Measurements from ENCODE around the gene GH2.

Gene GH2

DNA sequence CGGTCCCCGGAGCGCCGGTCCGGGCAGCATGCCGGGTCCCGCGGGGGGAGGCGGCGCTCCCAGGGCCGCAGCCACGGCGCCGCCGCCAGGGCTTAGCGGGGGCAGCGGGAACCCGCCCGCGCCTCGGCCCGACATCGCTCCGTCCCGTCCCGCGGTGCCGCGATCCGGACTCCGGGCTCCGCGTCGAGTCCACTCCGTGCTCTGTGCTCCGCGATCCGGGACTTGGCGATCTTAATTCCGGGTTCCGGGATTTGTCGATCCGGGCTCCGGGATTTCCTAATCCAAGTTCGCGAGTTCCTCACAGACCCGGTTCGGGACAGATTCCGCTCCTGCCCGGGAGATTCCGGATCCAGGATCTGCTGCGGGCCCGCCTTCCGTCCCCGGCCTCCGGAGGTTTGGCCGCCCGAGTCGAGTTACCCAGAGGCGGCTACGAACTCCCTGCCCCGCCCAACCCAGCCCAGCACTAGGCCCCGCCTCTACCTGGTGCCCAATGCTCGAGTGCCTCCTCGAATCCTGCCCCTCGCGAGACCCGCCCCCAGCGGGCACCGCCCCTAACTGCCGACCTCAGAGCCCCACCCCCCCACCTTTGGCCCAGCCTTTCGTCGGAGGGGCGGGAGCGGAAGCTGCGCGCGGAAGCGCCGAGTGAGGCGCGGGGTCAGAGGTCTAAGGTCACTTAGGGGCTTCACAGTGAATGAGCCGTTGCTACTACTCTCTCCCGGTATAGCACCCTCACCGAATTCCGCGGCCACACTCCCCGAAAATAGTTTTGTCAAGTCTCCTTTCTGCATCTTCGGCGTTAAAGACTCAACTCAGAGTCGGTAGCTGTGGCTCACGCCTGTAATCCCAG, 39.0 kb downstream of the GH2 start, which contains the start of gene SMARCD2:
TSS of gene SMARCD2 (minus strand) at position 146 of the 847 bp plus-strand sequence. CDS start at position 135, 11 bp downstream.
- peak; percentile 100 for DNase-seq (ENCODE audit: low spot score)
- peak; percentile 86 for FAIRE-seq

DNA sequence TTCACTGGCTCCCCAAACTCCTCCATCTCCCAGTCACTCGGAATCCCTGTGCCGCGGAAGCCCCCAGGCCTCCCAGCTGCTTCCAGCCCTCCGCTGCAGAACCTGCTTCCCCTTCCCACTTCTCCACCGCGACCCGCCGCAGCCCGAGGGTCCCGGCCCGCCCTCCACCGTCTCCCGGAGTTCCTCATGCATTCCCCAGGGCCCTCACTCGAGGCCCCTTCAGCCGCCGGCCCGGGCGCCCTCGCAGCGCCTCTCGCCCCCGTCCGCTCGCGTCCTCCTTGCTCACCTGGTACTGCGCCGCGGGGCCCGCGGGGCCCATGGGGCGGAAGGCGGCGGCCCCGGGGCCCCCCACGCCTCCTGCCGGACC, 39.6 kb downstream of the GH2 start:
- FAIRE-seq (no peak), DNase-seq (ENCODE audit: low spot score) (no peak)

DNA sequence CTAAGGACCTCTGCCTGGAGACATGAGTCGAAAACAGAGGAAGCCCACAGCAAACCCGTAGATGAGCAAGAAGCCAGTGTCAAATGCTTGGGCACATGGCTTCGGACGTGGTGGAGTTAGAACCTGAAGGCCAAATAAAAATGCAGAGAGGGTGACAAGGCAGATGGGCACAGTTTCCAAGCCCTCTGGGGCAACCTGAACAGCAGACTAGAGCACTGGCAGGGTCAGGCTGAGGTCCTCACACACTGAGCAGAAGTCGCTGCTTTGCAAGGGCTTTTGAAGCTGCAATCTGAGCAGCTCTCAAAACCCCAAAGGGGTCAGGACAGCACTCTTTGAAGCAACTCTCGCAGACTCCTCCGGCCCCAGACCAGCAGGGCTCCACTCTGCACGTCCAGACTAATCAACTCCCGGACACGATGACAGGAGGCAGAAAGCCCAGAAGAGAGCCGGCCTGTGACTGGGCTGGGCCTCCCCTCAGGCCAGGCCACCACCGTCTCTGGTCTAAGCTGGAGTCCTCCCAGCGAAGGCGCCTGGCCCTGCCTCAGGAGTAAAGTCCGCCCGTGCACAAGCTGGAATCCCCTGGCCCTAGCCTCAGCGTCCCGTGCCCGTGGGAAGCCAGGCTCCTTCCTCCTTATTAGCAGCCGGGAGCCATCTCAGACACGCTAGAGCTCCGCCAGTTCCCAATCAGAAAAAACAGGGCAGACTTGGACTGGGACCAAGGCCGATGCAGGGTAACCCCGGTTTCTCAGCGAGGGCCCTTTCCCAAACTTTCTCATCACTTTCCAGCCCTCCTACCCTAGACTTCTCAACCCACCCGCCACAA, 40.2 kb downstream of the GH2 start:
- DNase-seq (ENCODE audit: low spot score) (peak; percentile 26), FAIRE-seq (no peak)

- no peak for DNase-seq (ENCODE audit: low spot score)
- no peak for FAIRE-seq
These were observed 41.0 kb downstream of the GH2 start for GRCh38 chr17:63840591-63841349.

- no peak for FAIRE-seq
These were observed 43.0 kb downstream of the GH2 start for GRCh38 chr17:63838631-63839171.

DNA sequence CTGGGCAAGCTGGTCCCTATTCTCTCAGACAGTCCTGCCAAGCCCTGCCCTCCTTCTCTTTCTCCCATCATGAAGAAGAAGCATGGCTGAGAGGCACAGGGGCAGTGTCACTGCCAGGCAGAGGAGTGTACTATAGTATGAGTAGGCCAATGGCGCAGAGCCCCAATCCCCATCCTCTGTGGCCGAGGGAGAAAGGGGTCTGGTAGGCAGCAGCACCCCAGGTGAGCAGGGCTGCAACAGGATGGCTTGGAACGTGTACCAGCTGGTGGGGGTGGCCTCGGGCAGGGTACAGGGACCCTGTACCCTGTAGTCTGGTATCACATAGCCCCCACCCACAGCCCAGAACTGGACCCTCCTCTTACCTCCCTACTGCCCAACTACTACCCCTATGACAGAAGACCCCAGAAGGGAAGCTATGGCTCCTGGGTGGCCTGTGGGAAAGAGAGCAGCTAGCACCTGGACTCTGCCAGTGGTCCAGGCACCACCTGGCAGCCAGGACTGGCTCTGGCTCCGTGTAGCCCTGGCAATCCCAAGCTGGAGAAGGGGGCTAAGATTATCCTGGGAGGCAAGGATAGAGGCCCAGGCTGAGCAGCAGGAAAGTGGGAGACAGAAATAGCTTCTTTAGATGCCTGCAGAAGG, 43.7 kb downstream of the GH2 start:
- DNase-seq (ENCODE audit: low spot score) (no peak), FAIRE-seq (no peak)

More at GRCh38 chr17:63838631-63839171, 43.0 kb downstream of the GH2 start:
- DNase-seq (ENCODE audit: low spot score), result no peak

- DNase-seq (ENCODE audit: low spot score), result no peak
- no peak for FAIRE-seq
These were observed 44.3 kb downstream of the GH2 start for GRCh38 chr17:63837480-63837879.

GRCh38 chr17:63836811-63837210, 44.9 kb downstream of the GH2 start:
- no peak for FAIRE-seq
- no peak for DNase-seq (ENCODE audit: low spot score)

GRCh38 chr17:63835167-63835720, 46.5 kb downstream of the GH2 start:
- no peak for DNase-seq (ENCODE audit: low spot score)
- FAIRE-seq, result no peak

GRCh38 chr17:63834431-63835166, 47.1 kb downstream of the GH2 start:
- FAIRE-seq, result peak; percentile 66
- DNase-seq (ENCODE audit: low spot score), result peak; percentile 88

GRCh38 chr17:63833741-63834373, 47.9 kb downstream of the GH2 start:
- DNase-seq (ENCODE audit: low spot score) (no peak), FAIRE-seq (peak; percentile 32)

DNA sequence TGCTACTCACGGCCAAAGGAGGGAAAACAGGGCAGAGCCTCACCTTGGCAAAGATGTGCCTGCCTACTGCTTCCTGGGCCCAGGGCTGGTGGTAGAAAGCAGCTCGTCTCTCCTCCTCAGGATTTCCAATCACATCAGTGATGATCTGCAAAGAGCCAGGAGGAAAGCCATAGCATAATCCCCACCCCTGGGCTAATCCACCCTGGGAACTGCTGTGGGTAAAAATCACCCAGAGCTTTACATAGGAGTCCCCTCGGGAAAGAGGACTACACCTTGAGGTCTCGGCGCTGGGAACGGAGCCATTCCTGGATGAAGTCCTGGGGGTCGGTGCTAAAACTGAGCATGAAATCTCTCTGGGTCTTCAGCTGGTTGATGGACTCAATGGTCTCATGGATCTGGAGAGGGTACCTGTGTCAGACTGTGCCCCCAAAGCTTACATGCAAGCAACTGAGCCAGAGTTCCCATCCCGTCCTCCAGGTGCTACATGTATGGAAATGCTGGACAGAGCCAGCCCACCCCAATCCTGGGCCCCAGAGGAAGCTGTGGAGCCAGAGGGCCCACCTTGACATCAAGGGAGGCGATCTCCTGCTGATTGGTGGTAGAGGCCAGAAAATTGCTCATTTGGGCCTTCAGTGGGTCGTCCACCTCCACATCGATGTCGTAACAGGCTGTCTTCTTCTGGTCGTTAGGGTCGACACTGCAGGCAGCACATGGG, 48.6 kb downstream of the GH2 start:
- FAIRE-seq, result no peak
- no peak for DNase-seq (ENCODE audit: low spot score)

GRCh38 chr17:63832455-63832854, 49.3 kb downstream of the GH2 start:
- FAIRE-seq, result no peak
- DNase-seq (ENCODE audit: low spot score), result no peak

DNA sequence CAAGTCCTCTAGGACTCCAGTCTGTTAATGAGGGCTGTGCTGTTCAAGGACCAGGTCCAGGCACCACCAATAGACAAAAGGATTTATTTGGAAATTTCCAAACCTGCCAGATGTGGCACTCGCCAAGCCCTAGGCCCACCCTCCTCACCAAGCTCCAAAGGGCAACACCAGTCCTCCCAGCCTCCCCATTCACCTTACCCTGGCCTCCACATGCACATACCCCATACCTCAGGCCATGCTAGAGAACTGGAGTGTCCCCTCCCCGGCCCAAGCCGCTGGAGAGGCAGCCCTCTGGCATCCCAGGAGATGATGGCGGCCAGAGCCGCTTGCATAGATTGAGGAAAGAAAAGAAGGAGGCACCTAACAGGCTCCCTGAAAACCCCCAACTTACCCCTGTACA, 49.7 kb downstream of the GH2 start:
- FAIRE-seq (no peak), DNase-seq (ENCODE audit: low spot score) (no peak)

DNA sequence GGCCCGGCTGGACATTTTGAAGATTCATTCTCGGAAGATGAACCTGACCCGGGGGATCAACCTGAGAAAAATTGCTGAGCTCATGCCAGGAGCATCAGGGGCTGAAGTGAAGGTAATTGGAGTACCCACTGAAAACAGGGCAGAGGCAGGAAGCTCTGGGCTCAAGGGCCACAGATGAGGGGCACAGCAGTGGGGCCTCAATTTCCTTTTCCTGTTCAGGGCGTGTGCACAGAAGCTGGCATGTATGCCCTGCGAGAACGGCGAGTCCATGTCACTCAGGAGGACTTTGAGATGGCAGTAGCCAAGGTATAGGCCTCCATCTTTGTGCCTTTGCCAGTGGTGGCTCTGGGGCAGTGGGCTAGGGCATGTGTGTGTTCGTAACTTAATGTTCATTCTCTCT, 50.2 kb downstream of the GH2 start:
- DNase-seq (ENCODE audit: low spot score) (no peak), FAIRE-seq (no peak)

- FAIRE-seq, result no peak
- no peak for DNase-seq (ENCODE audit: low spot score)
These were observed 50.7 kb downstream of the GH2 start for GRCh38 chr17:63830904-63831491.

DNA sequence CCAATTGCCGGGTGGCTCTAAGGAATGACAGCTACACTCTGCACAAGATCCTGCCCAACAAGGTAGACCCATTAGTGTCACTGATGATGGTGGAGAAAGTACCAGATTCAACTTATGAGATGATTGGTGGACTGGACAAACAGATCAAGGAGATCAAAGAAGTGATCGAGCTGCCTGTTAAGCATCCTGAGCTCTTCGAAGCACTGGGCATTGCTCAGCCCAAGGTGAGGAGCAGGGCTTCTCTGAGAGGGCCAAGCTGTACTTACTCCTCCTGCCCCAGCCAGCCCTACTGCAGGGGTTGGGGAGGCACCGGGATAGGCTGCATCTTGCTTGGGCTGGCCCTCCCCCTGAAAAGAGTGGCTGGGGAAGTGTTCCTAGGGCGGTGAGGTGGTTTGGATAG, 51.5 kb downstream of the GH2 start:
- no peak for DNase-seq (ENCODE audit: low spot score)
- FAIRE-seq, result no peak
